HFF-Myc (cell line): Measurements from ENCODE around the gene IFNA8.
A peak's percentile ranks its signal among the peaks of the same experiment; 100 is the strongest.

Source experiments
- DNase-seq: peaks from one replicate; pipeline ENCODE4 v3.0.0-alpha.2; 2011; ENCODE audit warnings: low read depth; ENCODE audit errors: extremely low read depth
- H3K4me3 ChIP-seq: replicated peaks from 2 replicates; pipeline ENCODE4 v1.5.1; 2011; ENCODE audit warnings: low read depth, mild to moderate bottlenecking, control low read depth, low read length
- CTCF ChIP-seq: IDR thresholded peaks from 2 replicates; pipeline ENCODE4 v1.5.1; 2012; ENCODE audit warnings: mild to moderate bottlenecking, low read depth, low read length, control low read depth; ENCODE audit errors: missing control alignments

IFNA8 gene

GRCh38 chr9:21385131-21385670 lies 23.7 kb upstream of the IFNA8 start, which contains the start of gene IFNA2:
Gene IFNA2, minus strand, starts transcription at chr9:21385398. Its CDS starts 69 bp downstream, at chr9:21385329.
- no peak within 1 kb of the TSS for H3K4me3 ChIP-seq
- TF ChIP-seq CTCF: no peak
- DNase-seq: no peak

DNA sequence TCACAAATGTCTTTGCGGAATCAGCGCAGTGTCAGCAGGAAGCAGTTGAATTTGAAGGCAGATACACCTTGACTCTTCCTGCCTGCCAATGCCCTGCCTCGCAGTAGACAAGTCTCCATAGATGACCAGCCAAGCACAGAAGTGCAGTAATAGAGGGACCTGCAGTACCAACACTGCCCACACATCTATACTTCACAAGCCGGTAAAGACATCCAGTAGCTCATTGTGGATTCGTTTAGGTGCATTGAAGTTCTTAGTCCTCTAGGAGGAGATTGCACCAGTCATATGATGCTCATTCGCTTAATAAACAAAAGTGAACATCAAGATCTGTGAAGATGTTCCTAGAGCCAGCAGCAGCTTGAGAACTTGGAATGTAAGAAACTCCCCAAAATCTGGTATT lies 16.6 kb upstream of the IFNA8 start:
- no peak overlapping the region for H3K4me3 ChIP-seq
- peak; percentile 2 for DNase-seq
- peak; percentile 31 for TF ChIP-seq CTCF

GRCh38 chr9:21395778-21396717 lies 12.9 kb upstream of the IFNA8 start:
- peak; percentile 85 for TF ChIP-seq CTCF
- no peak for DNase-seq
- H3K4me3 ChIP-seq: peak overlapping the region; percentile 35

DNA sequence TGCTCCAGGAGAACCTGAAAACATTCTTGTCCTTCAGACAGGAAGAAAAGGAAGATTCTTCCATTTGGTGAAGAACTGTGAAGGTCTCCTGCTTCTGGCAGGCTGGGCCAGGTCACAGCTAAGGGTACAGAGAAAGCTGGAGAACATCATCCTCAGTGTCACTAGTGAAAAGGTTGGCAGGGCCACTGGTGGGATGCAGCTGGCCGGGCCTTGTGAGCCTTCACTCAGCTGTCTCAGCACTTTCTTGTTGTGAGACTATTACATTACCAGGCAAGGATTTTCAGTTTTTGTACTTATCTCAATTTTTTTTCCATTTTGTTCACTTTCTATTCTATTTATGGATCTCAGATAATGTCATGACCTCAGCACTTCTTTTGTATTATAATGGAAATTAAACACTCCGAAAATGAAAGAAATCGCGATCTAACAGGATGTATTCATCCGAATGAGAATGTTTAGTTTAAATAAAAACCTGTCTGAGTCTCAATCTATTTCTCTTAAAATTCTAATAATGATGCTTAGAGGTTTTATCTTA lies 9.9 kb upstream of the IFNA8 start:
- DNase-seq: no peak
- TF ChIP-seq CTCF: no peak
- no peak overlapping the region for H3K4me3 ChIP-seq

DNA sequence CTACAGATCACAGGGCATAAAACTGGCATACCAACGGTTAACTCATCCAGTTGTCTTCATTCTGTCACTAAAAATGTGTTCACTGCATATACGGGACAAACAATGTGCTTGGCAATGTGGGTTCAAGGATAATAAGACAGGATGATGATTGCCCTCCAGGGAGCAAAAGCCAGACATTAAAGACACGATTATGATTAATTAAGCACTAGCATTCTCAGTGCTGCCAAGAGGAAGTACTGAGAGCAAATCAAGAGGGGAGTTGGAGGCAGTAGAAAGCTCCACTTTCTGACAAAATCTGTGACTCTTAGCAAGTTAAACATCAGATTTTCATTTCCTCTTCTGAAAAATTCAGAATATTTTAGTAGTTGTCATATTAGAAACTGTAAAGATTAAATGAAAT lies 9.0 kb upstream of the IFNA8 start:
- no peak for TF ChIP-seq CTCF
- no peak overlapping the region for H3K4me3 ChIP-seq
- DNase-seq: no peak

DNA sequence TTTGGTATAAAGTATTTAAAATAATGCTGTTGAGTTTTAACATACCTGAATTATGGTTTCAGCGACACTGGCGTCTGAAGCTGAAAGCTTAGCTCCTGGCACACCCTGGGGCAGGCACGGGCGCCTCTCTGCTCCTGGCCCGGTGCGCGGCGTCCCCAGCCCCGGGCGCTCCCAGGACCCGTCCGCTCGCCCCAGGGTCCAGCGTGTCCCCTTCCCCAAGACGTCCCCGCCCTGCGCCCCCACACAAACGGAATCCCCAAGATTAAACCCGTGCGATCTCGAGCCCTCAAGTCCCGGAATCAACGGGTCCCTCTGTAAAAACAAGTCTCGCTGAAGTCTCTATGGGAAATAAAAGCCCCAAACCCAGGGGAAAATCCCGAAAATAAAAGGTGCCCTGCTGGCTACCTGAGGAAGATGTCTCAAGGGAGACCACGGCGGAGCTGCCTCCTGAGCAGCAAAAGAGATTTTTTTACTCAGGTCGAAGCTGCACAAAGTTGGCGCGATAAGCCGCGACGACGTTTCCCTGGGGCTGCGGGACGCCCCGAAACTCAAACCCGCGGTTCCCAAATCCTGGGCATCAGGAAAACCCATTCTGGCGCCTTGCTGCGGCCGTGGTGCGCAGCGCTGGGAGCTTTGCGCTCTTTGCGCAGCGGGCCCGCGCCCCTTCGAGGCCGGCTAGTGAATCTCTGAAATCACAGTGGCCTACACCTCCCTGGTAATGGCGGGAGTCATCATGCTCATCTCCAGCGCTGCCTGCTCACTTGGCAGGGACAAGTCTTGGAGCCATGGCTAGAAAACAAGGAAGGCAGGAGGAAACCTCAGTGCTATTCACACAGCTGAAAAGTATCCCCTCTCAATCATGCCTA lies 6.3 kb upstream of the IFNA8 start:
- DNase-seq: no peak
- no peak for TF ChIP-seq CTCF
- no peak overlapping the region for H3K4me3 ChIP-seq
